SIG-M5 treated with dmso at 0.1 percent for 504 hours (cell line): ENCODE measurements around the gene AGAP5.
"Not testable (repeated sequence)": the region's sequence is repeated elsewhere in the genome, so short reads cannot be mapped to it uniquely, and the experiment has no call there.

ENCODE experiments used
- DNase-seq: peaks from one replicate; lab custom pipeline; 2025; ENCODE audit not compliant: unreplicated experiment; lab: John Stamatoyannopoulos, UW

The AGAP5 gene

DNA sequence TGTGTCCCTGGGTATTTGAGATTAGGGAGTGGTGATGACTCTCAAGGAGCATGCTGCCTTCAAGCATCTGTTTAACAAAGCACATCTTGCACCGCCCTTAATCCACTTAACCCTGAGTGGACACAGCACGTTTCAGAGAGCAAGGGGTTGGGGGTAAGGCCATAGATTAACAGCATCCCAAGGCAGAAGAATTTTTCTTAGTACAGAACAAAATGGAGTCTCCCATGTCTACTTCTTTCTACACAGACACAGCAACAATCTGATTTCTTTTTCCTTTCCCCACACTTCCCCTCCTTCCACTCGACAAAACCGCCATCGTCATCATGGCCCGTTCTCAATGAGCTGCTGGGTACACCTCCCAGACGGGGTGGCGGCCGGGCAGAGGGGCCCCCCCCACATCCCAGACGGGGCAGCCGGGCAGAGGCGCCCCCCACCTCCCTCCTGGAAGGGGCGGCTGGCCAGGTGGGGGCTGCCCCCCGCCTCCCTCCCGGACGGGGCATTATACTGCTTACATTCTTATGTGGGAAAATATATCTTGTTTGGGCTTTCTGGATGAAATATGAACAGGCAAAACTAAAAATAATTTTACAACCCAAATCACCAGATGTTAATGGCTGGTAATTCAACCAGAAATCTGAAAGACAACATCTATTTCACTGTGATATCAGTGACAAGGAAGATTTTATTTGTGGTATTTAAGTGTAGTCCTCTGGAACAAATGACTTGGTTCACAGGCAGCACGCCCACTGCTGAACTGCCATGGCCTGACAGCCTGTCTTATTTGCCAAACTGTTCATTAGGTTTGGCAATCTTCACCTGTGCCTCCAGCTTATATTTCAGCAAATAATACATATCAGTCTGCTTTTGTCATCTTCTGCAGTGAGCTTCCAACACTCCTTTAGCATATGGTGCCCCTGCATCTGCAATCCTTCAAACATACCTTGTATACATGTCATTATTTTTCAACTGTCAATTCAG, 17.6 kb upstream of the AGAP5 start:
- DNase-seq, result not testable (repeated sequence)

DNA sequence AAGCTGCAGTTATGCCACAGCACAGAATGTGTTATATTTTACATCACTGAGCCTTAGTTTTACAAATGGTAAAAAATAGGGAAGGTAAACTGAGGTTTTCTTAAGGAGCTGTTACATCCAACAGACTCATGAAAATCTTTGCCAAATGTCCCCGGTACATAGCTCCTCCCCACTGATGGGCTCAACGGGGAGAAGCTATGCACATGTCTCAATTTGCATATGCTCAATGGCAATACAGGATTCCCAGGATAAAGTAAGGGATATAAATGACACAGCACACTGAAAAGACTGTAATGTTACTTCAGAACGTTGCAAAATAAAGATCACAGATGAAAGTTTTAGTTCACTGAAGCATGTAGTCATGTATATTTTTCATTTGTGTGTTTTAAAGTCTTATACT, 16.6 kb upstream of the AGAP5 start:
- DNase-seq, result not testable (repeated sequence)

DNA sequence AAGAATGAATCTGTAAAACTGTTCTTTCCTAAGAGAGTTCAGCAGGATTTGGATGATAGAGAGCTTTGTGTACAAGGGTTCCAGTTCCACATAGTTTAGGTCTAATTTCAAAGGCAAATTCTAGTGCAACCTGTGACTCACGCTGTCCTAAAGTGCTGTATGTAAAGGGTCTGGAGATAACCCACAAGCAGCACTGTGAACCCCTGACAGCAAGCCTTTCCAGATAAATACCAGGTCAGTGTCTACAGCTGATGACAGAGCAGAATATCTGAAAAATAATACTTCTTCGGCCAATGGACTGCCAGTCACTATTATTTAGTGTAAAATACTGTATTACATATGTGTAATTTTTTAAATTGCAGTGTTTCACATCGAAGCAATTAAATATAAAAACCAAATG, 16.0 kb upstream of the AGAP5 start:
- DNase-seq, result not testable (repeated sequence)

DNA sequence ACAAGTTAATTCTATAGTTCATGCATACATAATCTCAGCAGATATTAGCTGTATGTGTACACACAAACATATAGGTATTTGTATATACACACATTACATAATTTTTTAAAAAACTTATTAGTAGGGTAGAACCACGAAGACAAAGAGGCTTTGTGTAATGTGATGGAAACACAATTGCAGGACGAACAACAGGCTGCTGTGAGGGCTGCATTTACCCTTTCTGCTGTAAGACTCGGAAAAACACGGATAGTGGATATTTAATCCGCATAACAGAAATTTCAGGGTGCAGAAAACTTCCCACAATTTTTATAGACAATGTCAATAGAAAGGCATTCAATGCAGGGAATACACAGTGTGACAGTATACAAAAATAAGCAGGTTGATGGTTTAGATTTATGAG, 13.8 kb upstream of the AGAP5 start:
- not testable (repeated sequence) for DNase-seq

DNA sequence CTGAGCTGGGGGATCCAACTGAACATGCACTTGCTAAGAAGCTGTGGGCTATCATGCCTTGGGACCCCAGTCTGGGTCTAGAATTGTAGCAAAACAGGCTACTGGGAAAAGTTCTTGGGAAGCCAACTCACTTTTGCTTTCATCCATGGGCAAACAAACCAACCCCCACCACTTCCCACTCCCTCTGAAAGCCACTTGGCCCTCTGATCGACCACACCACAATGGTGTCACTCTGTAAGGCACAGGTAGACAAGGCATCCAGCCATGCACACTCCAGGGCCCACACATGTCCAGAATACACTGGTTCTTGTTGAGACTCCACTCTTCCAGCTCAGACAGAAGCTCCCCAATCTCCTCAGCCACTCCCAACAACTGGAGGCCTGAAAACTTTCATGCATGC, 10.2 kb upstream of the AGAP5 start:
- DNase-seq, result not testable (repeated sequence)

DNA sequence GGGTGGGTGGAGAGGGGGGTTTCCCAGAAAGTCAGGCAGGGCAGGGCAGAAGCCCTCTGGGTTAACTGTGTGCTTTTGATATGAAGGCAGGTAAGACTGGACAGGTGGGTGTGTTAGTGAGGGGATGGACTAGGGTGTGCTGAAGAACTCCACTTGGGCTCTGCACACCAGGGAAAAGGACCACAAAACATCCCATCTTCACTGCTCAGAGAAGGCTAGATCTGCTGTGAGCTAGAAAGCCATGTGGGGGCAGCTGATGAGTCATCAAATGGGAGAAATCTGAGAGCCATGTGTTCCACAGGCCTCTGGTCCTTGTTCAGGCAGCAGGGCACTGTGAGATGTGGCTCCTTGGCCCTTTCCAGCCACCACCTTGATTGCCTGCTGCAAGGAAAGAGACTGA, 9.7 kb upstream of the AGAP5 start:
- not testable (repeated sequence) for DNase-seq

DNA sequence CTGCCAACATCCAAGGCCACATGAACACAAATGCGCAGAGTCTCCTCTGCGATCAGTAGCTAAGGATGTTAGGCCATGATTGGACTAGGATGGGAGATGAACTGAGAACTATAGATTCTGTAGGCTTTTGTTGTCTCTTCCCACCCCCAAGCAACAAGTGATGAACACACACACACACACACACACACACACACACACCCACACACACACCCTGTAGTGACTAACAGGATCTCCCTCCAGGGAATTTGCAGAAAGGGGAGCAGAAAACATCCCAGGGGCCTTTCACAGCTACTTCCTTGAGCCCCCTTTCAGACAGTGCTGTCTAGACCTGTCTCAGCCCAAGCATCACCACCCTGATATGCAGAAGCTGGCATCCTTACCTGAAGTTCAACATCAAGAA, 8.6 kb upstream of the AGAP5 start:
- DNase-seq, result not testable (repeated sequence)

DNA sequence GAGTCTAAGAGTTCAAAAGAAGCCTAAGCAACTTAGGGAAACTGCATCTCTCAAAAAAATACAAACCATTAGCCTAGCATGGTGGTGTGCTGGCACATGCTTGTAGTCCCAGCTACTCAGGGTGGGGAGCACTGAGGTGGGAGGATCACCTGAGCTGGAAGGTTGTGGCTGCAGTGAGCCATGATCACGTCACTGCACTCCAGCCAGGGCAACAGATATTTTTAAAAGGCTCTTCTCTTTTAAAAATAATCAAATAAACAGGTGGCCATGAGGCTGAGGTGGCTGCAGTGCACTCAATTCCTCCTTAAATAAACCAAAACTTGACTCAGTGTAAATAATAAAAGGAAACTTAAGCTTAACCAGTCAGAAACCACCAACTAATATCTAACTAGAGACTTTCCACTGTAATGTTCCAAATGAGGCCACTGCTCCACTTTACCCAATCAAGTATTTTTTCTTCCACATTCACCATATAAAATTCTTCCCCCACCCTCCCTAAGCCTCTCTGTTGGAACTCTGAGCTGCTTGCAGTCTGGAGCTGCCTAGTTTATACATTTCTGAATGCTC, 7.7 kb upstream of the AGAP5 start:
- DNase-seq, result not testable (repeated sequence)

DNA sequence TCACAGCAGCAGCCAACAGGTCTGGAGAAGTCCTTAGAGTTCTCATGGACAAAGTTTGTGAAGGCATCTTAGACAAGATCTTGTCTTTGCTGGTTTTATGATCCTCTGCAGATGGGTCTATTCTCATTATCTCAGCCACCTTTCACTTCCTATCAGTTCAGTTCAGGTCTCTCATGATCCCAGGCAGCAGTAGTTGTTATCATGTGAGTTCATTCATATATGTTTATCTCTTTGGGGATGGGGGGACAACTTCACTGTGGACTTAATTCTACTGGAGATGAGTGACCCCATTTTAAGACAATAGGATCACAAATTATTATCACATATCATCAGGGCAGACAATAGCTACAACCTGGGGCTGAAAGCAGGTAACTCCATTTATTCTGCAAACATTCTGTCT, 6.0 kb upstream of the AGAP5 start:
- DNase-seq, result not testable (repeated sequence)

DNA sequence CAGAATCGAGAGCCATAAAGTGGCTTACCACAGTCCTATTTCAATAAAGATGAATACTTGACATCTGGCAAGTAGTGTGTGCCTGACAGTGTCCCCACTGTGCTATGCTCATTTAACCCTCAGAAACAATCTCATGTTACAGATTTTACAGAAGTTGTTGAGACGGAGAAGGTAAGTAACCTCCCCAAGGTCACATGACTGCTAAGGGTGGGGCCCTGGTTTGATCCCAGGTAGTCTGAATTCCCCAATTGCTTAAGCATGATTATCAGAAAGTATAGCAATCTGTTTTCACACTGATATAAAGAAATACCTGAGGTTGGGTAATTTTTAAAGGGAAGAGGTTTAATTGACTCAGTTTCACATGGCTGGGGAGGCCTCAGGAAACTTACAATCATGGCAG, 910 bp upstream of the AGAP5 start:
- not testable (repeated sequence) for DNase-seq

DNA sequence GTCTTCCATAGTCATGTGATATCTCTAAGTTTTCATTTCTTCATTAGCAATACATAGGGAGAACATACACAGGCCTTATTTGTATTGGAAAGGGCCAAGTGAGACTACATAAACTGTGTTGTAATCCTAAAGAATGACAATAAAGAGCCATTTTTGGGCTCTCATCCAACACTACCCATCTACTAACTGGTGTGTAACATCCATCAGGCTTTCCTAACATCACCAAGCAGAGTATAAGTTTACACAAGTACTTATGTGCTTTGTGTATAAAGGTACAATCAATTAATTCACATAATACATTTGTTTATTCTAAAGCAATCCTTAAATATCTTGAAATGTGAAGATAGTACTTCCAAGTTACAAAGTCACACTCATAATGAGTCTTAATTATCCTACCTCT, 2.6 kb downstream of the AGAP5 start:
- not testable (repeated sequence) for DNase-seq

DNA sequence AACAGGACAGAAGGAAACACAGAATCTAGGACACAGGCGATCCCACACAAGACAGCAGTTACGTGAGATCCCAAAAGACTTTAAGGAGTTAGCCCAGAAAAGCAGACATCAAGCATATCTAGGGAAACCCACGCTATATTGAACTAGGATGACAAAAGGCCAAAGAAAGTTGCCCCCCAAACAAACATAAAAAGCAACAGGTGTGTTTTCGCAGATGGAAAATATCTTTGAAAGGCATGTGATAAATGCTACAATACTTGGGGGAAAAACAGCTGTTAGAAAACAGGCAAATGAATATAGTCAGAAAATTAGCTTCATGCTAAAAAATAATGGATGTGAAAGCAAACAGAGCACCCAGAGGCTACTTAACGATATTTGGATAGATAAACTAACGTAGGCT, 7.2 kb downstream of the AGAP5 start:
- DNase-seq, result not testable (repeated sequence)

DNA sequence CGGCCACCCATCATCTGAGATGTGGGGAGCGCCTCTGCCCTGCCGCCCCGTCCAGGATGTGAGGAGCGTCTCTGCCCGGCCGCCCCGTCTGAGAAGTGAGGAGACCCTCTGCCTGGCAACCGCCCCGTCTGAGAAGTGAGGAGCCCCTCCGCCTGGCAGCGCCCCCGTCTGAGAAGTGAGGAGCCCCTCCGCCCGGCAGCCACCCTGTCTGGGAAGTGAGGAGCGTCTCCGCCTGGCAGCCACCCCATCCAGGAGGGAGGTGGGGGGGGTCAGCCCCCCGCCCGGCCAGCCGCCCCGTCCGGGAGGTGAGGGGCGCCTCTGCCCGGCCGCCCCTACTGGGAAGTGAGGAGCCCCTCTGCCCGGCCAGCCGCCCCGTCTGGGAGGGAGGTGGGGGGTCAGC, 8.3 kb downstream of the AGAP5 start:
- not testable (repeated sequence) for DNase-seq

DNA sequence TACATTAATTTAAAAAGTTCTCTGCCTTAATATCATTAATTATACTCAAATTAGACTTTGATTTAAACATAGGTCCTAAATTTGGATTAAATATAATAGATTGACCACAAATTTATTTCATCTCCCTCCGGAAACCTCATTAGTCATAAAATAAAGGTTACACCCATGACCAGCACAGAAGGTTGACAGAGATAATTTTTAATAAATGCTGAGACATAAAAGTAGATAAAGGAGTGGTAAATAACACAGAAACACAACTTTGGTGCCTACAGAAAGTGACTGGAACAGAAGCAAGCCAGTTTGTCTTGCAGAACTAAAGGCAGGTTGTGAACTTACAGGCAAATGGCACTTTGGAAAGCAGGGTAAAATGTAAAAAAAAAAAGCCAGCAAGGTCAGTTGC, 10.3 kb downstream of the AGAP5 start:
- not testable (repeated sequence) for DNase-seq

DNA sequence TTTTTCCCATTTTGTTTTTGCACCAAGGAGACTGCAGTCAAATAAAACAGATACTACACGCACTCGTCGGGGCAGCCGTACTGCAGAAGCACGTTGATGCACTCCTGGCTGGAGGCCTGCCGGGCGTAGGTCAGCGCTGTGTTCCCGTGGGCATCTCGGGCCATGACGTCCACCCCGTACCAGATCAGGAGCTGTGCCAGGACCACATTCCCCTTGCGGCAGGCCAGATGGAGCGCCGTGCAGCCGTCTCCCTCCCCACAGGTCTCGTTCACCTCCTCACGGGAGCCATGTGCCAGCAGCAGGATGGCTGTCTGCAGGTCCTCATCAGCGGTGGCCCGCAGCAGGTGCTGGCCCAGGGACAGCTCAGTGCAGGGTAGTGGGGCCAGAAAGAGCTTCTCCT, 23.4 kb downstream of the AGAP5 start:
- DNase-seq, result not testable (repeated sequence)

DNA sequence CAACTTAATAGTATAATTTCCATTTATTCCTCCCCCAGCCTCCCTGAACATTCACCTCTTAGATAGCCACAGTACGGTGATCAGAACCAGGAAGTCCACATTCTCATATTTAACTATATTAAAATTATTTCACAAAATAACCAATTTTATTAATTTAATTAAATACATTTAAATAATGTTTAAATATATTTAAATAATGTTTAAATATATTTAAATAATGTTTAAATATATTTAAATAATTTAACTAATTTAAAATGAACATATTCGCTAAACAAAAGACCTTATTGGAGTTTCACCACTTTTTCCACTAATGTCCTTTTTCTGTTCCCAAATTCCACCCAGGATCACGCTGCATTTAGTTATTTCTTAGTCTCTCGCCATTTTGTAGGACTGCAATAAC, 29.5 kb downstream of the AGAP5 start:
- not testable (repeated sequence) for DNase-seq

DNA sequence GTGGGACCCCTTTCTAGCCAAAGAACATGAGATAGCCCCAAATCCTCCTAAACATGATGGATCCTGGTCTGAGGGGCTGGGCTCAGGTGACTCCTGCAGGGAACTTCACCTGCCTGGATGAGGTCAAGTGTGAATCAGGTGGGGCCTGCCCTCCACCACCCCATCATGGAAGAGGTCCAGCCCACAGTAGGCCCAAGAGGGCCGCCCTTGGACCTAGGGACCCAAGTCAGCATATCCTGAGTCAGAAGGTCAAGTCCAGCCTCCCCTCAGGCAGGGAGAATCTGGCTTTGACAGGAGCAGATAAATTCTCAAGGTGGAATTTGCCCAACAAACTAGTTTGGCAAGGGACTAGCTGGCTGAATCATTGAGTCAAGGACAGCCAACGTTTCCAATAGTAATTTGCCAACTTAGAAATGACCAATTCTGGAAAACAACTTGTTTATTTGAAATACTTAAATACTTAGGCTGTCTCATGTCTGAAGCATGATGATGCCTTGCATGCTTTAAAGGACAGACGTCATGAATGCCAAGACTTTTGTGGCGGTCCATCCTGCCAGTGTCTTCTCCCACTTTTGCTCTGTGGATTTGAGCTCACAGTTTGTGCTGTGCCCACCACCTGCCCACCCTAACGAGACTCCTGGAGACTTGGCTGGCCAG, 31.6 kb downstream of the AGAP5 start:
- DNase-seq, result not testable (repeated sequence)

DNA sequence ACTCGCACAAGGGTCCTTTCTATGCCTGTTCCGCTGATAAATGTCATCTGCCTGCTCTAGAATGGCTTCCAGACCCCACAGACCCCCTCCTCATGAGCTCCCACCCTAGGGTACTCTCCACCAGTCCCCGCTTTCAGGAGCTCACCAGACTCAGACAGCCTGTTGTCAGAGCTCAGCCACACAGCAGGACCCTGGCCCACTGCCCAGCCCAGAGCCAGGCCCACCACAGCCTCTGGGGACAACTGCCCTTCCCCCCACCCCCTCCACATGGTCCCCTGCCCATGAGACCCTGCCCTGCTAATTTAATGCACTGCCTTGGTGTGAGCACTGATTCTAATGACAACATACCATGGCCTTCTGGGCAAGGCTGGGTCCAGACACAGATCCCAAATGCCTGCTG, 32.3 kb downstream of the AGAP5 start:
- DNase-seq, result not testable (repeated sequence)

DNA sequence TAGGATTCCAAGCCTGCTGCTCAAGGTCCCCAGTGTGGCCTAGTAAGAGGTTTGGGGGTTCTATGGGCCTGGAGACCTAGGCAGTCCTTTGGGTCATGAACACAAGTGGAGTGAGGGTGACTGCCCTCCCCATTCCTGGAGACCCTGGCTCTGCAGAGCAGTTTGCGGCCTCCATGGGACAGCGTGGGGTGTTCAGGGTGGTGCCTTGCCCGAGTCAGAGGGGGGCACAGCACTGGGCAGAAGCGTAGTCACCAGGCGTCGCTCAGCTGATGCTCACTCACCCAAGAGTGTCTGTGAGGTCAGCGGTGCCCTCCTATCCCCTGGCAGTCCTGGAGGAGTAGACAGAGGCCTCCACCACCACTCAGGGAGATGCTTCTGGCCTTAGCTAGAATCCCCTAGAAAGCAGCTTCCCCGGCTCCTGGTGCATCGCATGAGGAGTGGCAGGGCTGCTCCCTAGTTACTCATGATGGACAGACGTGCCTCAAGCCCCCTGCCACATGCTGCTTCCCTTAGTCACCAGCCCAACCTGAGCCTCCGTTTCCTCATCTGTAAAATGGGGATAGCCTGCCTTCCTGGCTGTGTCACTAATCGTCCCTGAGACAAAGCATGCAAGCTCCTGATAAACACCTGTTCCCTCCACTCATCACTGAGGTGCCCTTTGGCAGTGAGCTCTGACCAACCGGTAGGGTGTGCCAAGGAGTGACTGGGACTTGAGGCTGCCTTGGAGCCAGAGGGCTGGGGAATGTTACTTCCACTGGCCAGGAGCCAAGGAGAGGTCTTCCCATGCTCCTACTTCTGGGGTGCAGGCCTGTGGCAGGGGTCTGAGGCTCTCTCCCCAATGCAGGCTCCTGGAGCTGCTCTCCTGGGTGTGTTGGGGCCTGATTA, 33.5 kb downstream of the AGAP5 start:
- DNase-seq, result not testable (repeated sequence)

DNA sequence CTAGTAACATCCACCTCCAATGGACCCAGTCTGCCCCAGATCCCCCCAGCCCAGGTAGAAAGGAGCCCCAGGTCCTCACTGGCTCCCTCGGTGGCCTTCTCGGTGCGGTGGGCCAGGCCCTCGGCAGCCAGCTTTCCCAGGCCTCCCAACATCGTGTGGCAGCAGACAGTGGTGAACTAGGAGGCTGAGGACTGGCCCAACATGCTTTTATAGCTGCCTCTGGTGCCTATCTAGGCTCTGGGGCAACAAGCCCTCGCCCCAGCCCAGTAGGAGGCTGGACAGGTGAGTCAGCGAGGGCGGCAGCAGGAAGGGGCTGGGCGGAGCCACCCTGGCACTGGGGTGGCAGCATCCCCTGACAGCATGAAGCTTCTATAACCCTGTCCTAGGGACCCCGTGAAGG, 34.3 kb downstream of the AGAP5 start:
- not testable (repeated sequence) for DNase-seq

DNA sequence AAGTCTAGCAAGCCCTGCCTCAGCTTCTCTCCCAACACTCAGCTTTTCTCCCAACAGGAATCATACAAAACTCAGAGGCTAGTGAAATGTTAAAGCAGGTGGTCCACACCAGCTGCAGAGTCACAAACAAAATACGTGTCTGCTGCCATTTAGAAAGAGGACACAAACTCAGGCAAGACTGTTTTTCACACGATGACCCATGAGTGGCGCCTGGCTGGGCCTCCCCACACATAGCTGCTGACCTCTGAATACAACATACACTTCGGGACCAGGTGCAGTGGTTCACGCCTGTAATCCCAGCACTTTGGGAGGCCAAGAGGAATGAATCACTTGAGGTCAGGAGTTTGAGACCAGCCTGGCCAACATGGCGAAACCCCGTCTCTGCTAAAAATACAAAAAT, 35.2 kb downstream of the AGAP5 start:
- DNase-seq, result not testable (repeated sequence)
